ENCODE measurements around the gene NPB. TPM values are rescaled to one million over a fixed set of nuclear protein-coding genes. Genes with fewer than 3 reads are reported as not detected.

The NPB gene
- total RNA-seq, 1 donor from 2014 or later = 4.7 TPM

GRCh38 chr17:81859906-81860755 is 41.9 kb upstream of the NPB start, which contains the start of gene P4HB:
Gene P4HB, minus strand, starts transcription at chr17:81860535. Its CDS starts 64 bp downstream, at chr17:81860471.
- peak within 1 kb of the TSS; percentile 89 for H3K27ac ChIP-seq
- peak within 1 kb of the TSS; percentile 85 to 86 for H3K4me3 ChIP-seq
- peaks cover 66% of the 10 kb centered on the region for H3K4me1 ChIP-seq
- intact Hi-C loops (cut with DNase I) = no loop called here
- peaks cover 0 to 5% of the 10 kb centered on the region in 2 donors for H3K36me3 ChIP-seq
- H3K9me3 ChIP-seq = no peaks in the 10 kb centered on the region
- peak in 1 of 2 donors; percentile 92 for DNase-seq (ENCODE audit: extremely low spot score in 2 of 2)
- H3K27me3 ChIP-seq = no peaks in the 10 kb centered on the region
- no peak for TF ChIP-seq CTCF (IDR thresholded peaks at IDR 0.05)
- TF ChIP-seq POLR2AphosphoS5 (IDR thresholded peaks at IDR 0.05; ENCODE audit: insufficient read depth in 1 of 2, low read depth in 1 of 2) = no peak
- peak in 1 of 2 donors; percentile 69 for TF ChIP-seq POLR2A (IDR thresholded peaks at IDR 0.05)

DNA sequence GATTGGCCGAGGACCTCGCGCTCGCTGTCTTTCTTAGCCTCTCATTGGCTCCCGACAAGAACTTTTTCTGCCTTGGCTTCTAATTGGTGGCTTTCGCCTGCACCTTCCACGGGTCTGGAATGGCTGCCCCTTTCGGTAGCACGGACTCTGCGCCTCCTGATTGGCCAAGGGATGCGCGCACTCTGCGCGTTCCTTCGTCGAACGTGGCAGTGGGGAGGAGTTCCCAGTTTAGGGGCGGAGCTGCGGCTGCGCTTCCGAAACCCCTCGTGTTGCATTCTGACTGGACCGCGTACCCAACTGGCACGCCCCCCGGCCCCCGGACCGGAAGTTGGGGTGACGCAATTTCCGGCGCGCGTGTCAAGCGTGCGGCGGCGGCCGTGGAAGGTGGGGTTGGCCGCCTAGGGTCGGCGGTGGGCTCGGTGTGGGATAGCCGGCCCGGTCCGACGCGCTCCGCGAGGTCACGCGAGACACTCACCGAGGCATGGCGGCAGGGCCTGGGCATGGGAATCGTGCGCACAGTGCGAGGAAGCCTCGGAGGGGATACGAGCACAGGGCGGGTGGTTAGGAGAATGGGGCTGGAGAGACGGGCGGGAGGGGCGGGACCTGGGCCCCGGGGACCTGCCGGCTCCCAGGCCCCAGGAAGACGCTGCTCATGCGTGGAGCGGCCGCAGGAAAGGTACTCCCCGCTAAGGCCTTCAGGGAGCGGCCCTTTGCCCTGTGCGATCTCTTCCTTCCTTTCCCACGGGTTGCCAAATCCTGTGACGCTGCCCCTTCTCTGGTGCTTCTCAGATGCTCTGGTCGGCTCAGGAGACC is 41.1 kb upstream of the NPB start:
- peak overlapping the region; percentile 89 for H3K27ac ChIP-seq
- DNase-seq (ENCODE audit: extremely low spot score in 2 of 2) = peak; percentile 99 to 100
- H3K4me3 ChIP-seq = peak overlapping the region; percentile 68 to 86
- H3K27me3 ChIP-seq = no peaks in the 10 kb centered on the region
- no peaks in the 10 kb centered on the region for H3K36me3 ChIP-seq
- H3K4me1 ChIP-seq = peaks cover 62% of the 10 kb centered on the region
- H3K9me3 ChIP-seq = no peaks in the 10 kb centered on the region
- intact Hi-C loops (cut with DNase I) = no loop called here
- TF ChIP-seq POLR2A (IDR thresholded peaks at IDR 0.05) (peak; percentile 82 to 98), CTCF (IDR thresholded peaks at IDR 0.05) (peak in 1 of 3 experiments; percentile 24), POLR2AphosphoS5 (IDR thresholded peaks at IDR 0.05; ENCODE audit: insufficient read depth in 1 of 2, low read depth in 1 of 2) (peak; percentile 97 to 100)

- no peaks in the 10 kb centered on the region for H3K27me3 ChIP-seq
- H3K9me3 ChIP-seq = no peaks in the 10 kb centered on the region
- DNase-seq (ENCODE audit: extremely low spot score in 2 of 2) = no peak
- intact Hi-C loops (cut with DNase I) = no loop called here
- H3K4me1 ChIP-seq = peaks cover 69% of the 10 kb centered on the region
- no peak overlapping the region for H3K4me3 ChIP-seq
- no peak overlapping the region for H3K27ac ChIP-seq
- H3K36me3 ChIP-seq = no peaks in the 10 kb centered on the region
- TF ChIP-seq POLR2AphosphoS5 (IDR thresholded peaks at IDR 0.05; ENCODE audit: insufficient read depth in 1 of 2, low read depth in 1 of 2) (no peak), CTCF (IDR thresholded peaks at IDR 0.05) (no peak)
These were observed 38.8 kb upstream of the NPB start for GRCh38 chr17:81863123-81863675.

DNA sequence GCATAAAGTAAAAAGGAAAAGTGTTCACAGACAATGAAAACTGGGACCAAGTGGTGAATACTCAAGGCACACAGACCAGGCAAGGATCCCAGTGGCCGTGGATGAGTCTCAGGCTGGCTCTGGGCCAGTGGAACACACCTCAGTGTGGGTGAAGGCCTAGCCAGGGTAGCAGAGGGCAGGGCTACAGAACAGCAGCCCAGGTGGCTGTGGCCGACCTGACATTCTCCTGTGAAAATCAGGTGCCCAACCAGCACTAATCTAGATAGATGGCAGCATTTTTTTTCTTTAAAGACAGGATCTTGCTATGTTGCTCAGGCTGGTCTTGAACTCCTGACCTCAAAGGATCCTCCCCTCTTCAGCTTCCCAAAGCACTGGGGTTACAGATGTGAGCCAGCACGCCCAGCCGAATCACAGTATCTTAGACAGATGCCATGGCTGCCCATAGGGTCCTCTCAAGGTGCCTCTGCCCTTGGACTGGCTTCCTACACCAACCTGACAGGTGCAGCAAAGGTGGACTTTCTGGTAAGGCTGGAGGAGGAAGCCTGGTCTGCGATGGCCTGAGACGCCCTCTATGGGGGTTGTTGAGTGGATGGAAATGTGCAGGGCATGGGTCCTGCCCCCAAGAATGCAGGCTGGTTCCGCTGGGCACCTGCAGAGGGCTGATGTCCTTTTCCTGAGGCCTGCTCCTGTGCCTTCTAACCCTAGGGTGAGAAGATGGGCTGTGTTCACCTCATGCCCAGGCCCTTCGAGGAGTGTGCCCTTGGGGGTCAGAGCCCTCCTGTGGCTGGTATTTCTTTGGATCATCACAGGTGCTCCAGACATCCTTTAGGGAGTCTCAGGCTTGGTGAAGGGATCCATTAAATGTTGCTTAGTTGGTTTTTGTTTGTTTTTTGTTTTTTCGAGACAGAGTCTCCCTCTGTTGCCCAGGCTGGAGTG is 37.9 kb upstream of the NPB start:
- H3K36me3 ChIP-seq = peaks cover 0 to 2% of the 10 kb centered on the region in 2 donors
- TF ChIP-seq POLR2AphosphoS5 (IDR thresholded peaks at IDR 0.05; ENCODE audit: insufficient read depth in 1 of 2, low read depth in 1 of 2) = no peak
- no peak for TF ChIP-seq CTCF (IDR thresholded peaks at IDR 0.05)
- TF ChIP-seq POLR2A (IDR thresholded peaks at IDR 0.05) = no peak
- DNase-seq (ENCODE audit: extremely low spot score in 2 of 2) = no peak
- no peak overlapping the region for H3K4me3 ChIP-seq
- intact Hi-C loops (cut with DNase I) = no loop called here
- no peaks in the 10 kb centered on the region for H3K9me3 ChIP-seq
- no peak overlapping the region for H3K27ac ChIP-seq
- H3K27me3 ChIP-seq = no peaks in the 10 kb centered on the region
- peaks cover 69% of the 10 kb centered on the region for H3K4me1 ChIP-seq

All from vagina (tissue), 2 donors.